Measurements from ENCODE around the gene STXBP1. TPM values are rescaled to one million over a fixed set of nuclear protein-coding genes. Genes with fewer than 3 reads are reported as not detected.

STXBP1 gene
- total RNA-seq, 6 donors from 2014 or later = 44.6 to 124 (median 76.1) TPM

DNA sequence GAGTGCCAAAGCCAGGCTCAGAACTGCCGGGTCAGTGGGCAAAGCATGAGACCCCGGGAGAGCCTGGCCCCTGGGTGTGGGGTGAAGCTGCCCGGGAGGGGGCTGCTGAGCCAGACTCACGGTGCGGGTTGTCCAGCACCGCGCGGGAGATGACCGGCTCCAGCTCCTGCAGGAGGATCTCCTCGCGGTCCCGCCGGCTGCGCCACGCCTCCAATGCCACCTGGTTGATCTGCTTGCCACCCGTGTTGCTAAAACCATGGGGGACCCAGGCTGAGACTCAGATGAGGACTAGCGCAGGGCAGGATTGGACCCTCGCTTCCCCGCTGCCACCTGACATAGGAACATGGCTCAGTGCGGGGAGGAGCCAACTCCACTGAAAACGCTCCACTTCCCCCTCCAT is 120.4 kb downstream of the STXBP1 start:
- Histone ChIP-seq H3K27me3 (no peaks in the 10 kb centered on the region), H3K27ac (no peak overlapping the region), H3K36me3 (peaks cover 0 to 22% (median 21%) of the 10 kb centered on the region in 4 donors), H3K9me3 (no peaks in the 10 kb centered on the region), H3K4me1 (peaks cover 7 to 18% (median 11%) of the 10 kb centered on the region in 4 donors), H3K4me3 (no peak overlapping the region)
- DNase-seq = peak in 1 of 2 donors; percentile 82
- TF ChIP-seq CTCF (IDR thresholded peaks at IDR 0.05) (no peak), EP300 (IDR thresholded peaks at IDR 0.05) (no peak), POLR2AphosphoS5 (IDR thresholded peaks at IDR 0.05) (no peak), POLR2A (IDR thresholded peaks at IDR 0.05) (no peak)
- ATAC-seq (ENCODE audit: low FRiP score in 2 of 2) = no peak
- 87 to 100% methylated on average over 5 to 21 of the region's 21 CpGs for WGBS, 2 donors

DNA sequence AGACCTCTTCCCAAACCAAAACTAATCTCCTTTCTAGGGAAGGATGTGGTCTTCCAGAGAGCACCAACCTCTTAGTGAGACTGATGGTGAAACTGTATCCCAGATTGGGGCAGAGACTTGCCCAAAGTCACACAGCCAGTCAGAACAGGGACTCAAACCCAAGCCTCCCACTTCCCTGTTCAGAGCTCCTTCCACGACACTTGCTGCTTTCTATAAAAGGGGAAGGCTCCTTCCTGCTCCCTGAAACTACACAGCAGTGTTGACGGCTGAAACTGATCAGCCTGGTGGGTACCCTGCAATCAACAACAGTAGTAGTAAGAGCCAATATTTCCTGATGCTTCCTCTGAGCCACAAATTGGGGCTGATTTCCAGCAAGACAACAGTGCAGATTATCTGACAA is 121.5 kb downstream of the STXBP1 start:
- Histone ChIP-seq H3K36me3 (peaks cover 0 to 32% (median 29%) of the 10 kb centered on the region in 4 donors), H3K27me3 (no peaks in the 10 kb centered on the region), H3K4me3 (no peak overlapping the region), H3K27ac (peak overlapping the region in 3 of 4 donors; percentile 89 to 95 (median 95)), H3K9me3 (no peaks in the 10 kb centered on the region), H3K4me1 (peaks cover 7 to 18% (median 11%) of the 10 kb centered on the region in 4 donors)
- WGBS, 2 donors = 75 to 89% methylated on average over 2 of the region's 2 CpGs
- DNase-seq (no peak), ATAC-seq (ENCODE audit: low FRiP score in 2 of 2) (no peak)
- TF ChIP-seq CTCF (IDR thresholded peaks at IDR 0.05) (no peak), EP300 (IDR thresholded peaks at IDR 0.05) (no peak), POLR2A (IDR thresholded peaks at IDR 0.05) (no peak), POLR2AphosphoS5 (IDR thresholded peaks at IDR 0.05) (no peak)

DNA sequence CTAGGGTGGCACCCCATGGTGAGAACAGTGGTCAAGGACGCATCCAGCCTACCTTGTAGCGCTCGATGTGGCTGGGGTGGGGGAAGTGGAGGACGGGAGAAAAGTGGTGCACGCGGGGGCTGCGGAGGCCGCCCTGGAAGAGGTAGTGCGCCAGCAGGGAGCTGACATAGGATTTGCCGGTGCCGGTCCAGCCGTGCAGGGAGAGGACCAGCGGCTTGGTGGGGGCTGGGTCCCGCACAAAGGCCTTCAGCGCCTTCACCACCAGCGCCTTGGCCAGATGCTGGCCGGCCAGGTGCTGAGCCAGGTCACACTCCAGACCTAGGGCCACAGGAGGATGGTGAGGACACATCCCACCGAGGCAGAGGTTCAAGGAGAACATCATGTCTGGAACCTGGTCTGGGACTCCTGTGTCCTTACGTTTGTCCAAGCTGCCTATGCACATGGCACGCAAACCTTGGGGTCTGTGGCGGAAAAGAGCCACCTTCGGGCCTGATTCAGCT is 122.2 kb downstream of the STXBP1 start:
- peak overlapping the region; percentile 89 to 95 (median 94) for H3K27ac ChIP-seq
- WGBS, 2 donors = 48 to 68% methylated on average over 18 to 20 of the region's 22 CpGs
- peaks cover 0 to 39% (median 33%) of the 10 kb centered on the region in 4 donors for H3K36me3 ChIP-seq
- H3K4me3 ChIP-seq = peak overlapping the region in 3 of 4 donors; percentile 68 to 88 (median 74)
- TF ChIP-seq CTCF (IDR thresholded peaks at IDR 0.05) (no peak), EP300 (IDR thresholded peaks at IDR 0.05) (no peak), POLR2AphosphoS5 (IDR thresholded peaks at IDR 0.05) (no peak)
- no peaks in the 10 kb centered on the region for H3K9me3 ChIP-seq
- peaks cover 7 to 18% (median 11%) of the 10 kb centered on the region in 4 donors for H3K4me1 ChIP-seq
- no peaks in the 10 kb centered on the region for H3K27me3 ChIP-seq
- DNase-seq (peak in 1 of 2 donors; percentile 85), ATAC-seq (ENCODE audit: low FRiP score in 2 of 2) (no peak)

DNA sequence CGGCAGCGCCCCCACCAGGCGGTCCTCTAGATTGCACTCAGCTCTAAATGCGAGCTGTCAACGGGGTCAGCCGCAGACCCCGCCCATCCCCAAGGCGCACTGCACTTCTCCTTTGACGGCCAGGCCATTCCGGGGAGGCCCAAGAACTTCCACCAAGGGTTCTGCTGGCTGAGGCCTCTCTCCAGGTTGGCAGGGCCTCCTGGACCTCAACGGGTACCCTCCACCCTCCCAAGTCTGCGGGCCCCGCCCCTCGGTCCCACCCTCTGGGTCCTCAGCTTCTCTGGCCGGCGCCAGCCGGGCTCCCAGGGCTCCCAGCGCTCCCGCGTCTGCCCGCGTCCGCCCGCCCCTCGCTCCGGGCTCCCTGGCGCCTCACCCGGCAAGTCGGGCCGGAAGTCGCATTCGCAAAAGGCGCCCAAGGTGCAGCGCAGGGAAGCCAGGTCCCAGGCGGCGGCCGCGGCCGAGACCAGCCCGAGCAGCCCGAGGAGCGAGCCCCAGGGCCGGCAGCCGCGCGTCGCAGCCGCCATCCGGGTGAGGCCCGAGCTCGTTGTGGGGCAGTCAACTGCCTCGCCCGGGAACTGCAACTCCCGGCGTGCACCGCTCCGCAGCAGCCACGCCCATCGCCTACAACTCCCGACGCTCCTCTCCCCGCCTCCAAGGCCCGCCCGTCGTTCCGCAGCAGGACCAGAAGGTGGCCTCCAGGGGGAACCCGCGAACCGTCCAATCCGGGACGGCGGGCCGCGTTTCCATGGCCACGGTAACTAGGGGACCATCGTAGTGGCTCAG is 122.9 kb downstream of the STXBP1 start, which contains the start of gene TOR2A:
Gene TOR2A (minus strand): TSS at position 548 of the 783 bp plus-strand sequence. CDS start 24 bp downstream, at position 524.
- Histone ChIP-seq H3K4me1 (peaks cover 9 to 23% (median 13%) of the 10 kb centered on the region in 4 donors), H3K27ac (peak within 1 kb of the TSS; percentile 89 to 95 (median 94)), H3K4me3 (peak within 1 kb of the TSS; percentile 63 to 88 (median 71)), H3K9me3 (no peaks in the 10 kb centered on the region), H3K36me3 (peaks cover 0 to 45% (median 38%) of the 10 kb centered on the region in 4 donors), H3K27me3 (no peaks in the 10 kb centered on the region)
- TF ChIP-seq CTCF (IDR thresholded peaks at IDR 0.05) (peak; percentile 88 to 100 (median 98)), EP300 (IDR thresholded peaks at IDR 0.05) (peak in 1 of 4 donors; percentile 50), POLR2A (IDR thresholded peaks at IDR 0.05) (peak in 3 of 4 donors; percentile 73 to 93 (median 84)), POLR2AphosphoS5 (IDR thresholded peaks at IDR 0.05) (peak; percentile 87 to 88)
- WGBS, 2 donors = 1 to 2% methylated on average over 17 to 18 of the region's 76 CpGs
- ATAC-seq (ENCODE audit: low FRiP score in 2 of 2) (peak; percentile 97 to 98), DNase-seq (peak; percentile 98 to 99)
